NCI-H226 (cell line): ENCODE measurements around the gene SLC34A3.

Source experiments
- DNase-seq: peaks from one replicate; pipeline ENCODE4 v3.0.0-alpha.2; 2015

Gene SLC34A3

DNA sequence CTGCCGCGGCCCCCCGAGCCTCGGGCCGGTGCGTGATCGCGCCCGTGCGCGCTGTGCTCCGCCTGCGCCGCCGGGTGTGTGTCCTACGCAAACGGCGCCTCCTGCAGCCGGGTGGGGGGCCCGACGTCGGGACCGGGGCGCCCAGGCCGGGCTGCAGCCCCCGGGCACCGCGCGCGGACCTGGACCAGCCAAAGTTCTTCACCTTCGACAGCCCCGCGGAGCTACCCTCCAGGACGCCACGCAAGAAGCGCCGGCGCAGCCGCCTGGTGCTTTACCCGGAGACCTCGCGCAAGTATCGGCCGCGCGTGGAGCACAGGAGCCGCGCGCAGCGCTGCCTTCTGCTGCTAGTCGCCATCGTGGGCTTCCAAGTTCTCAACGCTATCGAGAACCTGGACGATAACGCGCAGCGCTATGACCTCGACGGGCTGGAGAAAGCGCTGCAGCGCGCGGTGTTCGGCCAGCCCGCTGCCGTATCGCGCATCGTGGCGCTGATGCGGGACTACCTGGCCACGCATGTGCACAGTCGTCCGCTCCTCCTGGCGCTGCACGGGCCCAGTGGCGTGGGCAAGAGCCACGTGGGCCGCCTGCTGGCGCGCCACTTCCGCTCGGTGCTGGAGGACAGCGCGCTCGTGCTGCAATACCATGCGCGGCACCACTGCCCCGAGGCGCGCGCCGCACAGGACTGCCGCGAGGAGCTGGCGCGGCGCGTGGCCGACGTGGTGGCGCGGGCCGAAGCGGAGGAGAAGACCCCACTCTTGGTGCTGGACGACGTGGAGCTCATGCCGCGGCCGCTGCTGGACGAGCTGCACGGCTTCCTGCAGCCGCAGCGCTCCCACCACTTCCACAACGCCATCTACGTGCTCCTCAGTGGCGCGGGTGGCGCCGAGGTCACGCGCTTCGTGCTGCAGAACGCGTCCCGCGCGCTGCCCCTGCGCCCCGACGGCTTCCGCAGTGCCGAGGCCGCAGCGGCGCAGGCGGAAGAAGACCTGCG lies 48.3 kb downstream of the SLC34A3 start:
- no peak for DNase-seq

DNA sequence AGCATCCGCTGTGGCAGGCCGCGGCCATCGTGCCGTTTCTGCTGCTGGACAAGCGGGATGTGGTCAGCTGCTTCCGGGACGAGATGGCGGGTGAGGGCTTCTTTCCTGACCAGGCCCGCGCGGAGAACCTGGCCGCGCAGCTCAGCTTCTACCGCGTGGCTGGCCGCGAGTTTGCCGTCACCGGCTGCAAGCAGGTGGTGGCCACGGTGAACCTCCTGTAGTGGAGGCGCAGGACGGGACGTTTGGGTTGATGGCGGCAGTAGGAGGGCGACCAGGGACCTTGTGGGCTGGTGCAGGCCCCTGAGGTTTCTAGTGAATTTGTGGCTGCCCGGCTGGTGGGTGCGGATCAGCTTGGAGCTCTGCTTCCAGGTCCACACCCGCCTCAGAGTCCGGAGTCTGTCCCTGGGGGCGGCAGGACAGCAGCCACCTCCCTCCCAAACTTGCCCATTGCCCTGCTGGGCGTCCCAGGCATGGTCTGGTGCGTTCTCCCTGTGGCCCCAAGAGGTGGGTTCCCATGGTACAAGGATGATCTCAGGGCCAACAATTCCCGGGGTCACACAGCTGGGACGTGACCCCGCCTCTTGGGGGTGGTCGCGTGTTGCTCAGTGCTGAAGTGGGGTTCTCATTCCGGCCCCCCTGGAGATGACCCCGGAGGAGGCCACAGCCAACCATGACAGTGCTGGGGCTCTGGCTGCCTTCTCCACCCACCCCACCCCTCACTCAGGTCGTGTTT lies 49.2 kb downstream of the SLC34A3 start:
- DNase-seq, result no peak

GRCh38 chr9:137280474-137281344 lies 50.0 kb downstream of the SLC34A3 start:
- DNase-seq, result no peak

GRCh38 chr9:137281345-137282116 lies 50.8 kb downstream of the SLC34A3 start:
- no peak for DNase-seq
